Glomerular endothelial cell (primary cell): ENCODE results near the gene ESPNL. TPM values are rescaled to one million over a fixed set of nuclear protein-coding genes. Genes with fewer than 3 reads are reported as not detected.

Source experiments
- DNase-seq: peaks from one replicate; pipeline ENCODE4 v3.0.0-alpha.2; 2011; ENCODE audit warnings: low read depth, low spot score; ENCODE audit errors: extremely low read depth
- total RNA-seq: library from RNA; depleted of rRNA; stranded (reverse); fragments of >200 nt; gene quantifications from 2 replicates; pipeline ENCODE4 v1.2.3, GENCODE V29; 2015

Gene ESPNL
- total RNA-seq, 1 donor from 2014 or later, result 0.53 TPM

- DNase-seq, result no peak
These were observed 2.7 kb upstream of the ESPNL start for GRCh38 chr2:238097201-238097987.

GRCh38 chr2:238097988-238098871, 1.9 kb upstream of the ESPNL start:
- DNase-seq, result peak; percentile 20

GRCh38 chr2:238098901-238099713, 1.0 kb upstream of the ESPNL start:
- no peak for DNase-seq

GRCh38 chr2:238099714-238100048, 459 bp upstream of the ESPNL start:
- DNase-seq, result no peak

GRCh38 chr2:238100821-238101771, 956 bp downstream of the ESPNL start:
- DNase-seq, result no peak

- no peak for DNase-seq
These were observed 2.0 kb downstream of the ESPNL start for GRCh38 chr2:238101891-238102841.

- DNase-seq, result no peak
These were observed 2.7 kb downstream of the ESPNL start for GRCh38 chr2:238102865-238103264.

- no peak for DNase-seq
These were observed 3.5 kb downstream of the ESPNL start for GRCh38 chr2:238103465-238104225.

- DNase-seq, result no peak
These were observed 4.1 kb downstream of the ESPNL start for GRCh38 chr2:238104226-238104690.

- no peak for DNase-seq
These were observed 4.7 kb downstream of the ESPNL start for GRCh38 chr2:238104691-238105371.

- no peak for DNase-seq
These were observed 5.6 kb downstream of the ESPNL start for GRCh38 chr2:238105506-238106338.

- DNase-seq, result no peak
These were observed 6.2 kb downstream of the ESPNL start for GRCh38 chr2:238106339-238106697.

GRCh38 chr2:238106698-238107524, 6.8 kb downstream of the ESPNL start:
- no peak for DNase-seq

- no peak for DNase-seq
These were observed 7.6 kb downstream of the ESPNL start for GRCh38 chr2:238107525-238108422.
